HepG2 (cell line): ENCODE data around the gene PIKFYVE. TPM values are rescaled to one million over a fixed set of nuclear protein-coding genes. Genes with fewer than 3 reads are reported as not detected.

Source experiments
- ADNP ChIP-seq: sonication (generic); formaldehyde crosslinking; IDR thresholded peaks from 2 replicates; pipeline ENCODE4 v1.4.0; 2020; ENCODE audit warnings: missing genetic modification reagents
- EHMT2 ChIP-seq: fragments of 200-600 bp; sonication (generic); IDR thresholded peaks from 2 replicates; pipeline ENCODE4 v1.7.0; 2017; ENCODE audit warnings: antibody characterized with exemption, low read depth, low read length, borderline replicate concordance
- GABPA ChIP-seq, 2 experiments: IDR thresholded peaks; 2 replicates each; pipeline ENCODE4 v1.6.1; 2011 to 2016; ENCODE audit warnings: low read depth in 2 of 2, low read length in 1 of 2, missing biosample characterization in 1 of 2, missing genetic modification characterization in 1 of 2
- KDM1A ChIP-seq: IDR thresholded peaks from 2 replicates; pipeline ENCODE4 v1.6.1; 2016; ENCODE audit warnings: missing compliant biosample characterization
- SAP130 ChIP-seq: IDR thresholded peaks from 2 replicates; pipeline ENCODE4 v1.6.1; 2016; ENCODE audit warnings: low read depth
- SRSF4 ChIP-seq: fragments of 200-400 bp; formaldehyde crosslinking; IDR thresholded peaks from one replicate; pipeline ENCODE4 v1.6.1; 2018; ENCODE audit warnings: mild to moderate bottlenecking, low read depth, low read length, moderate library complexity; ENCODE audit not compliant: poor library complexity, severe bottlenecking
- ZMYM3 ChIP-seq: sonication (generic); formaldehyde crosslinking; IDR thresholded peaks from 2 replicates; pipeline ENCODE4 v1.5.1; 2020; ENCODE audit warnings: mild to moderate bottlenecking, missing genetic modification reagents
- ZNF724P ChIP-seq: sonication (generic); formaldehyde crosslinking; IDR thresholded peaks from 2 replicates; pipeline ENCODE4 v1.8.0; 2022; ENCODE audit warnings: missing genetic modification reagents, borderline replicate concordance
- ZSCAN31 ChIP-seq: sonication (generic); formaldehyde crosslinking; IDR thresholded peaks from 2 replicates; pipeline ENCODE4 v1.5.0; 2020; ENCODE audit warnings: low read depth, mild to moderate bottlenecking, missing genetic modification reagents
- polyA plus RNA-seq, 8 experiments: library from polyadenylated mRNA; depleted of rRNA in 3 of 8; stranded (reverse) in 7 of 8; unstranded in 1 of 8; fragments of >200 nt; fragmentation: Illumina TruSeq in 4 of 8; extraction: Trizol in 4 of 8; gene quantifications; 2 replicates each; pipeline versions ENCODE4 v1.2.1 to v1.2.3, GENCODE V29; 2011 to 2016; ENCODE audit warnings: low read depth in 4 of 8, missing spikeins in 1 of 8, mixed read lengths in 1 of 8; ENCODE audit not compliant: insufficient read depth in 1 of 8
- total RNA-seq, 5 experiments: library from RNA; depleted of rRNA; stranded (reverse); fragments of >200 nt; fragmentation: Illumina TruSeq; extraction: Trizol; gene quantifications; 2 replicates each; pipeline ENCODE4 v1.2.3, GENCODE V29; 2016; ENCODE audit warnings: low read depth in 1 of 5
- TF ChIP-seq, protein P1 (sequence below): sonication (generic); formaldehyde crosslinking; IDR thresholded peaks from 2 replicates; pipeline ENCODE4 v1.5.0; 2020; ENCODE audit warnings: mild to moderate bottlenecking, missing genetic modification reagents, moderate library complexity

Gene PIKFYVE
- total and polyA plus RNA-seq, 2 of the 13 experiments (the other 11 are each of a cell fraction or from before 2014, with no cell fraction given), result 20.2 to 21.7 TPM

DNA sequence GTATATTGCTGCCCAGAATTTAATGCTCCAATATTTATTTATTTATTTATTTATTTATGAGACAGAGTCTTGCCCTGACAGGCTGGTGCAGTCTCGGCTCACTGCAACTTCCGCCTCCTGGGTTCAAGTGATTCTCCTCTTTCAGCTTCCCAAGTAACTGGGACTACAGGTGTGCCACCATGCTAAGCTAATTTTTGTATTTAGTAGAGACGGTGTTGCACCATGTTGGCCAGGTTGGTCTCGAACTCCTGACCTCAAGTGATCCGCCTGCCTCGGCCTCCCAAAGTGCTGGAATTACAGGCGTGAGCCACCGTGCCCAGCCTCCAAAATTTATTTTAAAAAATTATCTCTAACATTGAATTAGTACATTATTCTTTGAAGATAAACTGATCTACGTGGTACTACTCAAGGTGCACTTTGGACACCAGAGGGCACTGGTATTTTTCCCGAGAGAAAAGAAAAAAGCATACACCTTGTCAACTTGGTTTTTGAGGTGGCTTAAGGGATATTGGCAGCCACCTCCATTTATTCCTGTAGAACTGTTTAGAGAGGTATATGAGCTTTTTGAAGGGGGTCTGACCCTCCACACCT is 9.8 kb upstream of the PIKFYVE start (continued):
- TF ChIP-seq GABPA (IDR thresholded peaks at IDR 0.05; ENCODE audit: low read depth, low read length) (no peak), GABPA (CRISPR knock-in tag; IDR thresholded peaks at IDR 0.05; ENCODE audit: low read depth) (0 out of 2 replicates have a peak, but pooled peaks have one; percentile 21), ZNF724P (CRISPR knock-in tag) (no peak), EHMT2 (peak; percentile 70; the same call in 1 of the 2 replicates), SRSF4 (no peak), SAP130 (0 out of 2 replicates have a peak, but pooled peaks have one; percentile 15), ZSCAN31 (CRISPR knock-in tag) (0 out of 2 replicates have a peak, but pooled peaks have one; percentile 11), ADNP (CRISPR knock-in tag) (0 out of 2 replicates have a peak, but pooled peaks have one; percentile 44), KDM1A (CRISPR knock-in tag) (peak; percentile 43; the same call in 1 of the 2 replicates), ZMYM3 (CRISPR knock-in tag) (peak; percentile 71; the same call in 1 of the 2 replicates)
- TF ChIP-seq, protein P1, sequence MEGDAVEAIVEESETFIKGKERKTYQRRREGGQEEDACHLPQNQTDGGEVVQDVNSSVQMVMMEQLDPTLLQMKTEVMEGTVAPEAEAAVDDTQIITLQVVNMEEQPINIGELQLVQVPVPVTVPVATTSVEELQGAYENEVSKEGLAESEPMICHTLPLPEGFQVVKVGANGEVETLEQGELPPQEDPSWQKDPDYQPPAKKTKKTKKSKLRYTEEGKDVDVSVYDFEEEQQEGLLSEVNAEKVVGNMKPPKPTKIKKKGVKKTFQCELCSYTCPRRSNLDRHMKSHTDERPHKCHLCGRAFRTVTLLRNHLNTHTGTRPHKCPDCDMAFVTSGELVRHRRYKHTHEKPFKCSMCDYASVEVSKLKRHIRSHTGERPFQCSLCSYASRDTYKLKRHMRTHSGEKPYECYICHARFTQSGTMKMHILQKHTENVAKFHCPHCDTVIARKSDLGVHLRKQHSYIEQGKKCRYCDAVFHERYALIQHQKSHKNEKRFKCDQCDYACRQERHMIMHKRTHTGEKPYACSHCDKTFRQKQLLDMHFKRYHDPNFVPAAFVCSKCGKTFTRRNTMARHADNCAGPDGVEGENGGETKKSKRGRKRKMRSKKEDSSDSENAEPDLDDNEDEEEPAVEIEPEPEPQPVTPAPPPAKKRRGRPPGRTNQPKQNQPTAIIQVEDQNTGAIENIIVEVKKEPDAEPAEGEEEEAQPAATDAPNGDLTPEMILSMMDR (CRISPR knock-in tag), result peak; percentile 54
